ENCODE data around the gene IFT74. TPM values are rescaled to one million over a fixed set of nuclear protein-coding genes. Genes with fewer than 3 reads are reported as not detected.
A peak's percentile ranks its signal among the peaks of the same experiment; 100 is the strongest.

Gene IFT74
- polyA plus RNA-seq (2013, experiment 1 of 2) = 10.4 TPM
- polyA plus RNA-seq (2013, experiment 2 of 2) = 10.4 TPM

DNA sequence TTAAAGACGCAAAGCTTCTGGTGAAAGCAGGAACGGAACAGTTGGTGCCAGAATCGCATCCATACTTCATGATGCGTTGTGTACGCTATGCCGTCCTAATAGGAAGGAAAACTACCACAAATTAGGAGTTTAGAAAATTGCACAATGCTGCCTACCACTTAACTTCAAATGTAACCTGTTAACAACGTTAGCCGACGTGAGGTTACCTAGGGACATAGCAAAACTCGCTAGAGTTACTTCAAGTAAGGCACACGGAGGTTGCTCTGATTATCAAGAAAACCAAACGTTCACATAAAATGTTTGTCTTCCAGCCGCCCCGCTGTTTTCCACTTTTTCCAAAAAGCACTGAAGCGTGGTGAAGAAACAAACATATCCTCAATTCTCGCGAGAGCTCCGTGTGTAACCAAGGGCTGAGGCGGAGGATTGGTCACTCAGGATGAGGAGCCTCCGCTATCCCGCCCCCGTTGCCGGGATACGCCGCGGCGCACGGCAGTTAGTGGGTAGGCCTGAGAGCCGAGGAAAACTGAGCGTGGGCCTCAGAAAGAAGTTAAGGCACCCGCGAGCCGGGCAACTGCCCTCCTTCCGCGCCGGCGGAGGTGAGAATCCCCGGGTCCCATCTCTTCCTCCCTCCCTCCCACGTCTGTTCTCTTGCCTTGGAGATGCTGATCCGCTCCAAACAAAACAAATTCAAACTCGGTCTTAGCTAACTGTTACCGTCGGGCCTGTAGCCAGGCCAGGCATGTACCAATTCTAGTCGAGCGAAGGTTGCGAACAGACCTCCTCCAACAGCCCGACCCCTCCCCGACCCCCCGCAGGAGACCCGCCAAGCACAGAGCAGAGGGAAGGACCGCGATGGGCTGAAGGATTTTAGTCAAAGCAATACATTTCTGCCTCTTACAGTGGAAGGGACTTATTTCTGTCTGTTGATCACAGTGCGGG, at the start of gene IFT74:
Gene IFT74, plus strand, starts transcription at position 492 of the 939 bp plus-strand sequence. CDS start 5,556 bp downstream, outside the sequence.
- H4K8ac ChIP-seq (ENCODE audit: low read depth, low read length) = no peak within 1 kb of the TSS
- no peak within 1 kb of the TSS for H2BK120ac ChIP-seq (ENCODE audit: low read depth, low read length)
- no peaks in the 10 kb centered on the region for H3K79me2 ChIP-seq (ENCODE audit: control insufficient read depth, insufficient read depth, low read length)
- H3K56ac ChIP-seq (ENCODE audit: low read length) = peak within 1 kb of the TSS; percentile 92
- H2AK5ac ChIP-seq (ENCODE audit: low read length) = no peak within 1 kb of the TSS
- H4K5ac ChIP-seq (ENCODE audit: low read length) = no peak within 1 kb of the TSS
- peak; percentile 99 for DNase-seq
- WGBS (ENCODE audit: extremely low coverage, insufficient coverage, low lambda C conversion rate) = no CpG with 5 or more reads among the region's 53 CpGs
- no peaks in the 10 kb centered on the region for H3K27me3 ChIP-seq (ENCODE audit: insufficient read depth, low read length, poor library complexity)
- H3K79me1 ChIP-seq (ENCODE audit: low read length) = no peaks in the 10 kb centered on the region
- H3K4me2 ChIP-seq (ENCODE audit: low read length) = peak within 1 kb of the TSS; percentile 97
- H3K4me3 ChIP-seq (ENCODE audit: low read length) = peak within 1 kb of the TSS; percentile 83
- no peaks in the 10 kb centered on the region for H3K36me3 ChIP-seq (ENCODE audit: control insufficient read depth, insufficient read depth, low read length)
- H2BK15ac ChIP-seq (replicated peaks; ENCODE audit: low read depth) = no peak within 1 kb of the TSS
- peak within 1 kb of the TSS; percentile 70 for H3K4ac ChIP-seq (ENCODE audit: low read depth, low read length)
- H3K23ac ChIP-seq (ENCODE audit: low read length) = no peak within 1 kb of the TSS
- peak within 1 kb of the TSS; percentile 19 for H3K18ac ChIP-seq (ENCODE audit: low read length)
- peak within 1 kb of the TSS; percentile 13 for H3K27ac ChIP-seq (ENCODE audit: low read depth, low read length)
- H2BK5ac ChIP-seq (ENCODE audit: low read length) = no peak within 1 kb of the TSS
- H3K9ac ChIP-seq (ENCODE audit: low read length) = peak within 1 kb of the TSS; percentile 87
- H3K4me1 ChIP-seq (ENCODE audit: control insufficient read depth, low read depth, low read length) = no peaks in the 10 kb centered on the region

DNA sequence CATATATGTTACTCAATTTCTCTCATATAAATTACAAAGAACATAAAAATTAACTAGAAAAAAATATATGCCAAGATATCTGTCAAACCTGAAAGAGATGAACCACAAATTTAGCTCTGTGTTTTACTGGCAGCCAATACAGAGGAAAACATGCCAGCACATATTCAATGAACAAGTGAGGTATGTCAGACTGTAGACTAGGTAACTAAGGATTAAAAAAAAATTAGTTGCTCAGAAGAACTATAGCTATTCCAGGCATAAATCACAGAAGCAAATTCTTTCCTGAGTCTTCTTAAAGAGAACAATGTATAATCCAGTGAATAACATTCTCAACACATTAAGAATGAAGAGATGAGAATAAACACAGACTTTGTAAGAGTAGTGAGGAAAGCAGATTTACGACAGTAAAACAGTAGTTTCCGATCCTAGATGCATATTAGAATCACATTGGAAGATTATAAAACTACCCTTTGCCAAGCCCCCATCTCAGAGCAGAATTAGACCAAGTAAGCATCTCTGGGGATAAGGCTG, 43.0 kb upstream of the IFT74 start:
- no peak overlapping the region for H2BK15ac ChIP-seq (replicated peaks; ENCODE audit: low read depth)
- H3K4me3 ChIP-seq (ENCODE audit: low read length) = no peak overlapping the region
- H3K79me1 ChIP-seq (ENCODE audit: low read length) = no peaks in the 10 kb centered on the region
- WGBS (ENCODE audit: extremely low coverage, insufficient coverage, low lambda C conversion rate) = no CpG with 5 or more reads among the region's 2 CpGs
- H3K23ac ChIP-seq (ENCODE audit: low read length) = no peak overlapping the region
- H3K4me2 ChIP-seq (ENCODE audit: low read length) = no peak overlapping the region
- no peaks in the 10 kb centered on the region for H3K79me2 ChIP-seq (ENCODE audit: control insufficient read depth, insufficient read depth, low read length)
- H3K27ac ChIP-seq (ENCODE audit: low read depth, low read length) = no peak overlapping the region
- no peak overlapping the region for H3K18ac ChIP-seq (ENCODE audit: low read length)
- no peak overlapping the region for H4K8ac ChIP-seq (ENCODE audit: low read depth, low read length)
- no peak overlapping the region for H2AK5ac ChIP-seq (ENCODE audit: low read length)
- DNase-seq = no peak
- no peak overlapping the region for H2BK5ac ChIP-seq (ENCODE audit: low read length)
- H2BK120ac ChIP-seq (ENCODE audit: low read depth, low read length) = no peak overlapping the region
- H3K56ac ChIP-seq (ENCODE audit: low read length) = no peak overlapping the region
- H3K36me3 ChIP-seq (ENCODE audit: control insufficient read depth, insufficient read depth, low read length) = peaks cover 2% of the 10 kb centered on the region
- no peaks in the 10 kb centered on the region for H3K4me1 ChIP-seq (ENCODE audit: control insufficient read depth, low read depth, low read length)
- H3K9ac ChIP-seq (ENCODE audit: low read length) = no peak overlapping the region
- no peak overlapping the region for H4K5ac ChIP-seq (ENCODE audit: low read length)
- H3K4ac ChIP-seq (ENCODE audit: low read depth, low read length) = no peak overlapping the region
- no peaks in the 10 kb centered on the region for H3K27me3 ChIP-seq (ENCODE audit: insufficient read depth, low read length, poor library complexity)

DNA sequence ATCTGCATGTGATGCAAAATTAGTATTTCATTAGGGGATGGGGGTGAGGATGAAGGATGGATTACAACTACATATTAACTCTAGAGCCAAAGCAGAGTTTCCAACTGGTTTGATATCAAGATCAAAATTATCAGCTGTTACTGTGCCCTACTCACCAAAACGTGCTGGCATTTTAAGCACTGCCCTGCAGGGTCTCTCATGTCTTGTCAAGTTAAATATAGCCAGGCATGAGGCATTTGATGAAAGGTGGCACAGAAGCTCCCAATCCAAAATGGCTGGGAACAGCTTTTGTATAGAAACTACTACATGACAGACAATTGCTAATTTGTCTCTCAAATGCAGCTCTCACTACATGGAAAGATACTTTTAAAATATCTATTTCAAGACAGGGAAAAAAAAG, 36.5 kb upstream of the IFT74 start:
- Histone ChIP-seq H3K79me1 (ENCODE audit: low read length) (no peaks in the 10 kb centered on the region), H2BK120ac (ENCODE audit: low read depth, low read length) (no peak overlapping the region), H3K4me1 (ENCODE audit: control insufficient read depth, low read depth, low read length) (no peaks in the 10 kb centered on the region), H2BK15ac (replicated peaks; ENCODE audit: low read depth) (no peak overlapping the region), H2AK5ac (ENCODE audit: low read length) (no peak overlapping the region), H3K4ac (ENCODE audit: low read depth, low read length) (no peak overlapping the region), H3K4me3 (ENCODE audit: low read length) (no peak overlapping the region), H4K5ac (ENCODE audit: low read length) (no peak overlapping the region), H3K27me3 (ENCODE audit: insufficient read depth, low read length, poor library complexity) (no peaks in the 10 kb centered on the region), H3K18ac (ENCODE audit: low read length) (no peak overlapping the region), H3K4me2 (ENCODE audit: low read length) (no peak overlapping the region), H3K36me3 (ENCODE audit: control insufficient read depth, insufficient read depth, low read length) (peaks cover 3% of the 10 kb centered on the region), H3K9ac (ENCODE audit: low read length) (no peak overlapping the region), H3K23ac (ENCODE audit: low read length) (no peak overlapping the region), H3K27ac (ENCODE audit: low read depth, low read length) (no peak overlapping the region), H3K56ac (ENCODE audit: low read length) (no peak overlapping the region), H4K8ac (ENCODE audit: low read depth, low read length) (no peak overlapping the region), H3K79me2 (ENCODE audit: control insufficient read depth, insufficient read depth, low read length) (no peaks in the 10 kb centered on the region), H2BK5ac (ENCODE audit: low read length) (no peak overlapping the region)
- no peak for DNase-seq
- no CpG with 5 or more reads among the region's 1 CpG for WGBS (ENCODE audit: extremely low coverage, insufficient coverage, low lambda C conversion rate)

DNA sequence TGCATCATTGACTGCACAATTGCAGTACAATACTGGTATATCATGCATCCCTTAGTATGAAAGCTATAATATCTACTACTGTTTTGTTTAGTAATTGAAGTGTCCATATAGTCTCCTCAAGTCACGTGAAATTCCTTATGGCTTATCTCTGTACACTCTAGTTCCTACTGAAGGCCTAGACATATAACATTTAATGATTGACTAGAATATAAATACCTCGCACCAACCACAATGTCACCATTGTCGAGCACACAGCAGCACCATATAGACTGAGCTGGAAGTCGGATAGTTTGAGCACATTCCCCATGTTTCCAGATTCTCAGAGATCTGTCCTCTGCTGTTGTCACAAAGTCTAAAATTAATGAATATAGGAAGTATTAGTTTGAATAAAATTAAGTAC, 30.6 kb upstream of the IFT74 start:
- Histone ChIP-seq H3K4ac (ENCODE audit: low read depth, low read length) (no peak overlapping the region), H3K4me1 (ENCODE audit: control insufficient read depth, low read depth, low read length) (no peaks in the 10 kb centered on the region), H3K4me3 (ENCODE audit: low read length) (no peak overlapping the region), H3K27me3 (ENCODE audit: insufficient read depth, low read length, poor library complexity) (no peaks in the 10 kb centered on the region), H3K79me1 (ENCODE audit: low read length) (peaks cover 2% of the 10 kb centered on the region), H2AK5ac (ENCODE audit: low read length) (no peak overlapping the region), H3K18ac (ENCODE audit: low read length) (no peak overlapping the region), H3K56ac (ENCODE audit: low read length) (no peak overlapping the region), H4K5ac (ENCODE audit: low read length) (no peak overlapping the region), H3K9ac (ENCODE audit: low read length) (no peak overlapping the region), H2BK15ac (replicated peaks; ENCODE audit: low read depth) (no peak overlapping the region), H2BK120ac (ENCODE audit: low read depth, low read length) (no peak overlapping the region), H3K4me2 (ENCODE audit: low read length) (no peak overlapping the region), H3K79me2 (ENCODE audit: control insufficient read depth, insufficient read depth, low read length) (no peaks in the 10 kb centered on the region), H3K23ac (ENCODE audit: low read length) (no peak overlapping the region), H2BK5ac (ENCODE audit: low read length) (no peak overlapping the region), H4K8ac (ENCODE audit: low read depth, low read length) (no peak overlapping the region), H3K36me3 (ENCODE audit: control insufficient read depth, insufficient read depth, low read length) (no peaks in the 10 kb centered on the region), H3K27ac (ENCODE audit: low read depth, low read length) (no peak overlapping the region)
- WGBS (ENCODE audit: extremely low coverage, insufficient coverage, low lambda C conversion rate) = no CpG with 5 or more reads among the region's 4 CpGs
- DNase-seq = no peak

DNA sequence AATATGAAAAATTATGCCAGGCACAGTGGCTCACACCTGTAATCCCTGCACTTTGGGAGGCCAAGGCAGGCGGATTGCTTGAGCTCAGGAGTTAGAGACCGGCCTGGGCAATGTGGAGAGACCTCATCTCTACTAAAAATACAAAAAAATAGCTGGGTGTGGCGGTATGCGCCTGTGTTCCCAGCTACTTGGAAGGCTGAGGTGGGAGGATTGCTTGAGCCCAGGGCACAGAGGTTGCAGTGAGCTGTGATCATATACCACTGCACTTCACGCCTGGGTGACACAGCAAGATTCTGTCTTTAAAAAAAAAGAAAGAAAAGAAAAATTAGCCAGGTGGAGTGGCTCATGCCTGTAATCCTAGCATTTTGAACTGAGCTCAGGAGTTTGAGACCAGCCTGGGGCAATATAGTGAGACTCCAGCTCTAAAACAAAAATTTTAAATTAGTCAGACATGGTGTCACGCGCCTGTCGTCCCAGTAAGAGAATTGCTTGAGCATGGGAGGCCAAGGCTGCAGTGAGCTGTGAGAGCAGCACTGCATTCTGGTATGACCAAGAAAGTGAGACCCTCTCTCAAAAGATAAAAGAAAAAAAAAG, 27.2 kb upstream of the IFT74 start:
- Histone ChIP-seq H4K5ac (ENCODE audit: low read length) (no peak overlapping the region), H3K4me3 (ENCODE audit: low read length) (no peak overlapping the region), H3K36me3 (ENCODE audit: control insufficient read depth, insufficient read depth, low read length) (no peaks in the 10 kb centered on the region), H3K79me1 (ENCODE audit: low read length) (peaks cover 2% of the 10 kb centered on the region), H3K27ac (ENCODE audit: low read depth, low read length) (no peak overlapping the region), H3K9ac (ENCODE audit: low read length) (no peak overlapping the region), H3K79me2 (ENCODE audit: control insufficient read depth, insufficient read depth, low read length) (no peaks in the 10 kb centered on the region), H2BK5ac (ENCODE audit: low read length) (no peak overlapping the region), H3K4me1 (ENCODE audit: control insufficient read depth, low read depth, low read length) (no peaks in the 10 kb centered on the region), H4K8ac (ENCODE audit: low read depth, low read length) (no peak overlapping the region), H2BK120ac (ENCODE audit: low read depth, low read length) (no peak overlapping the region), H3K18ac (ENCODE audit: low read length) (no peak overlapping the region), H2BK15ac (replicated peaks; ENCODE audit: low read depth) (no peak overlapping the region), H3K56ac (ENCODE audit: low read length) (no peak overlapping the region), H3K23ac (ENCODE audit: low read length) (no peak overlapping the region), H3K4ac (ENCODE audit: low read depth, low read length) (no peak overlapping the region), H3K4me2 (ENCODE audit: low read length) (no peak overlapping the region), H3K27me3 (ENCODE audit: insufficient read depth, low read length, poor library complexity) (no peaks in the 10 kb centered on the region), H2AK5ac (ENCODE audit: low read length) (no peak overlapping the region)
- no CpG with 5 or more reads among the region's 8 CpGs for WGBS (ENCODE audit: extremely low coverage, insufficient coverage, low lambda C conversion rate)
- no peak for DNase-seq

Measured in mesendoderm (in vitro differentiated cells).